GM18870 (cell line): ENCODE measurements around the gene ETFB.
"Not testable (repeated sequence)": the region's sequence is repeated elsewhere in the genome, so short reads cannot be mapped to it uniquely, and the experiment has no call there.

Experiments
- ATAC-seq: cut with Tn5 transposase; IDR thresholded peaks from one replicate; pipeline ENCODE4 v1.9.1; 2021; ENCODE audit warnings: moderate library complexity; ENCODE audit not compliant: unreplicated experiment

ETFB gene

GRCh38 chr19:51365965-51366388 lies at the start of gene ETFB:
Gene ETFB, minus strand, starts transcription at chr19:51366388. Its CDS starts 62 bp downstream, at chr19:51366326.
- no peak for ATAC-seq

GRCh38 chr19:51415187-51415586 lies 49.0 kb upstream of the ETFB start:
- ATAC-seq: no peak

- no peak for ATAC-seq
Observed at GRCh38 chr19:51410950-51411748, 45.0 kb upstream of the ETFB start.

GRCh38 chr19:51407511-51408131 lies 41.4 kb upstream of the ETFB start:
- no peak for ATAC-seq

- ATAC-seq: no peak
Observed at GRCh38 chr19:51402117-51402516, 35.9 kb upstream of the ETFB start.

- not testable (repeated sequence) for ATAC-seq
Observed at GRCh38 chr19:51399936-51400335, 33.7 kb upstream of the ETFB start.

GRCh38 chr19:51399231-51399630 lies 33.0 kb upstream of the ETFB start:
- no peak for ATAC-seq

- no peak for ATAC-seq
Observed at GRCh38 chr19:51398096-51398704, 32.0 kb upstream of the ETFB start.

GRCh38 chr19:51397453-51397852 lies 31.3 kb upstream of the ETFB start:
- ATAC-seq: not testable (repeated sequence)

- no peak for ATAC-seq
Observed at GRCh38 chr19:51396175-51396574, 30.0 kb upstream of the ETFB start.

GRCh38 chr19:51394050-51394836 lies 28.1 kb upstream of the ETFB start:
- peak; percentile 88 for ATAC-seq

GRCh38 chr19:51392701-51393100 lies 26.5 kb upstream of the ETFB start:
- ATAC-seq: no peak

GRCh38 chr19:51391073-51391611 lies 25.0 kb upstream of the ETFB start:
- ATAC-seq: no peak

- ATAC-seq: no peak
Observed at GRCh38 chr19:51389143-51389542, 23.0 kb upstream of the ETFB start.

GRCh38 chr19:51387924-51388389 lies 21.8 kb upstream of the ETFB start, which contains the start of gene LIM2:
Gene LIM2, minus strand, starts transcription at chr19:51387974. Its CDS starts 531 bp downstream, at chr19:51387443.
- ATAC-seq: no peak

- ATAC-seq: no peak
Observed at GRCh38 chr19:51386882-51387520, 20.8 kb upstream of the ETFB start.

- ATAC-seq: no peak
Observed at GRCh38 chr19:51382004-51382403, 15.8 kb upstream of the ETFB start.

- no peak for ATAC-seq
Observed at GRCh38 chr19:51380379-51380778, 14.2 kb upstream of the ETFB start.

GRCh38 chr19:51377422-51377821 lies 11.2 kb upstream of the ETFB start:
- no peak for ATAC-seq
